Activated naive CD4-positive, alpha-beta T cell treated with Interleukin-2 at 50 U/mL for 16 hours (primary cell): ENCODE data around the gene APOH.

Experiments
- DNase-seq: peaks from one replicate; pipeline ENCODE4 v3.0.0-alpha.2; 2020

APOH gene

GRCh38 chr17:66190738-66191592, 38.2 kb downstream of the APOH start:
- no peak for DNase-seq

GRCh38 chr17:66187718-66188117, 41.5 kb downstream of the APOH start:
- DNase-seq: no peak

- no peak for DNase-seq
Observed at GRCh38 chr17:66185862-66186261, 43.4 kb downstream of the APOH start.

GRCh38 chr17:66184392-66184791, 44.8 kb downstream of the APOH start:
- DNase-seq: no peak

- no peak for DNase-seq
Observed at GRCh38 chr17:66183529-66183928, 45.7 kb downstream of the APOH start.

GRCh38 chr17:66178642-66179041, 50.6 kb downstream of the APOH start:
- no peak for DNase-seq

- DNase-seq: no peak
Observed at GRCh38 chr17:66177048-66177447, 52.2 kb downstream of the APOH start.

GRCh38 chr17:66175892-66176291, 53.3 kb downstream of the APOH start:
- no peak for DNase-seq

- DNase-seq: no peak
Observed at GRCh38 chr17:66172691-66173223, 56.5 kb downstream of the APOH start.

- DNase-seq: no peak
Observed at GRCh38 chr17:66172144-66172543, 57.1 kb downstream of the APOH start.

- no peak for DNase-seq
Observed at GRCh38 chr17:66171692-66172091, 57.5 kb downstream of the APOH start.

GRCh38 chr17:66171172-66171571, 58.0 kb downstream of the APOH start:
- no peak for DNase-seq

GRCh38 chr17:66169839-66170238, 59.4 kb downstream of the APOH start:
- no peak for DNase-seq

- DNase-seq: no peak
Observed at GRCh38 chr17:66167189-66167815, 61.9 kb downstream of the APOH start.

GRCh38 chr17:66165537-66166123, 63.6 kb downstream of the APOH start:
- no peak for DNase-seq
